T-helper 1 cell (primary cell): Measurements from ENCODE around the gene SCAI.
"Not testable (repeated sequence)": the region's sequence is repeated elsewhere in the genome, so short reads cannot be mapped to it uniquely, and the experiment has no call there.

Experiments used
- DNase-seq, 5 donors: peaks; one replicate each; pipeline ENCODE4 v3.0.0-alpha.2; 2012 to 2020

The SCAI gene

GRCh38 chr9:125147401-125147951 is 4.1 kb upstream of the SCAI start:
- DNase-seq, result no peak

- peak in 1 of 5 donors; percentile 8 for DNase-seq
Observed at GRCh38 chr9:125146247-125146646, 2.9 kb upstream of the SCAI start.

GRCh38 chr9:125145425-125145824 is 2.1 kb upstream of the SCAI start:
- no peak for DNase-seq

GRCh38 chr9:125142560-125143376 is 560 bp downstream of the SCAI start:
- peak in 3 of 5 donors; percentile 8 to 28 (median 9) for DNase-seq

- no peak for DNase-seq
Observed at GRCh38 chr9:125141751-125142150, 1.6 kb downstream of the SCAI start.

- DNase-seq, result no peak
Observed at GRCh38 chr9:125141251-125141650, 2.1 kb downstream of the SCAI start.

GRCh38 chr9:125140576-125140975 is 2.8 kb downstream of the SCAI start:
- no peak for DNase-seq

- DNase-seq, result no peak
Observed at GRCh38 chr9:125137200-125137599, 6.1 kb downstream of the SCAI start.

- DNase-seq, result no peak
Observed at GRCh38 chr9:125134976-125135375, 8.4 kb downstream of the SCAI start.

- DNase-seq, result peak in 1 of 5 donors; percentile 12
Observed at GRCh38 chr9:125133403-125134329, 9.7 kb downstream of the SCAI start.

GRCh38 chr9:125131778-125132177 is 11.6 kb downstream of the SCAI start:
- DNase-seq, result no peak

- peak; percentile 46 to 84 (median 69) for DNase-seq
Observed at GRCh38 chr9:125126019-125126746, 17.1 kb downstream of the SCAI start.

GRCh38 chr9:125125523-125125922 is 17.8 kb downstream of the SCAI start:
- DNase-seq, result no peak

- DNase-seq, result peak in 1 of 5 donors; percentile 11
Observed at GRCh38 chr9:125121146-125121545, 22.2 kb downstream of the SCAI start.

GRCh38 chr9:125119643-125120286 is 23.6 kb downstream of the SCAI start:
- DNase-seq, result no peak

- DNase-seq, result not testable (repeated sequence)
Observed at GRCh38 chr9:125118696-125119095, 24.6 kb downstream of the SCAI start.

GRCh38 chr9:125114503-125114902 is 28.8 kb downstream of the SCAI start:
- not testable (repeated sequence) for DNase-seq

GRCh38 chr9:125110464-125110863 is 32.9 kb downstream of the SCAI start:
- no peak for DNase-seq

- not testable (repeated sequence) for DNase-seq
Observed at GRCh38 chr9:125108541-125108940, 34.8 kb downstream of the SCAI start.

GRCh38 chr9:125106285-125106893 is 36.9 kb downstream of the SCAI start:
- DNase-seq, result no peak

GRCh38 chr9:125103770-125104460 is 39.4 kb downstream of the SCAI start:
- DNase-seq, result no peak
